Calu3 (cell line): ENCODE measurements around the gene OR3A2. TPM values are rescaled to one million over a fixed set of nuclear protein-coding genes. Genes with fewer than 3 reads are reported as not detected.

Experiments
- BruUV-seq: library from RNA; stranded (reverse); fragments of 400-500 nt; replicated peaks from 2 replicates; lab custom pipeline; 2021; lab: Mats Ljungman, UMichigan
- CTCF ChIA-PET: fragments of 300-600 bp; sonication (Branson Sonifier 250); formaldehyde crosslinking; loops from one replicate; lab custom pipeline; 2022; ENCODE audit warnings: antibody characterized with exemption; lab: Charles Lee
- DNase-seq: peaks from one replicate; pipeline ENCODE4 v3.0.0; 2022
- H3K27ac Mint-ChIP-seq: one replicate; pipeline ENCODE4 v1.8.0; 2022; ENCODE audit warnings: mixed read lengths; ENCODE audit not compliant: unreplicated experiment
- H3K27me3 Mint-ChIP-seq: one replicate; pipeline ENCODE4 v1.8.0; 2022; ENCODE audit warnings: mixed read lengths; ENCODE audit not compliant: unreplicated experiment
- H3K36me3 Mint-ChIP-seq: one replicate; pipeline ENCODE4 v1.8.0; 2022; ENCODE audit warnings: mild to moderate bottlenecking, moderate library complexity, mixed read lengths; ENCODE audit not compliant: insufficient read depth, unreplicated experiment
- H3K4me1 Mint-ChIP-seq: one replicate; pipeline ENCODE4 v1.8.0; 2022; ENCODE audit warnings: mild to moderate bottlenecking, low read depth, mixed read lengths; ENCODE audit not compliant: unreplicated experiment
- H3K4me3 Mint-ChIP-seq: one replicate; pipeline ENCODE4 v1.8.0; 2022; ENCODE audit warnings: mild to moderate bottlenecking, low read depth, moderate library complexity, mixed read lengths; ENCODE audit not compliant: unreplicated experiment
- H3K9me3 Mint-ChIP-seq: one replicate; pipeline ENCODE4 v1.8.0; 2022; ENCODE audit warnings: low read depth, mixed read lengths; ENCODE audit not compliant: unreplicated experiment
- intact Hi-C: fragments of 100-400 bp; cut with micrococcal nuclease; formaldehyde crosslinking; loops from one replicate; pipeline ENCODE4 v1.10.0; 2022; ENCODE audit not compliant: unreplicated experiment
- total RNA-seq: library from RNA; stranded (reverse); gene quantifications from 2 replicates; pipeline ENCODE4 v1.2.3, GENCODE V29; 2022
- TF ChIP-seq, protein P1 (sequence below): fragments of 200-600 bp; IDR thresholded peaks from one replicate; pipeline ENCODE4 v1.8.0; 2022; ENCODE audit warnings: antibody characterized with exemption; ENCODE audit not compliant: unreplicated experiment

OR3A2 gene
- total RNA-seq, 1 experiment from 2014 or later = not detected

DNA sequence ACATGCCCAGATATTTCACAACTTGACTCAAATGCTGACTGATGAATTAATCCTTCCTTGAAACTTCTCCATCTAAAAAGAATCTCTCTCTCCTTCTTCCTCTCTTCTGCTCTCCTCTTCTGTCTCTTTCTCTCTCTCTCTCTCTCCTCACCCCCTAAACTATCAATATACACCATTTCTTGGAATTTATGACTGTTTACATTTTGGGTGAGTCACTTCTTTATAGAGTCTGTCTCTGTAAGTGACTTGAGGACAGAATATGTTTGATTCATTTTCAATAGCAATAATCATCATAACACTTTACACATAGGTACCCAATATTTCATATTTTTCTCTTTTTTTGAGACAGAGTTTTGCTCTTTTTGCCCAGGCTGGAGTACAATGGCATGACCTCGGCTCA lies 103.2 kb downstream of the OR3A2 start:
- no peaks in the 10 kb centered on the region for H3K4me1 Mint-ChIP-seq
- H3K27ac Mint-ChIP-seq = no peak overlapping the region
- BruUV-seq = no TSS peak
- DNase-seq = no peak
- intact Hi-C loops = no loop called here
- H3K9me3 Mint-ChIP-seq = peaks cover 2% of the 10 kb centered on the region
- H3K36me3 Mint-ChIP-seq = no peaks in the 10 kb centered on the region
- CTCF ChIA-PET = no interaction called here
- peaks cover 20% of the 10 kb centered on the region for H3K27me3 Mint-ChIP-seq
- no peak overlapping the region for H3K4me3 Mint-ChIP-seq
- TF ChIP-seq, protein P1, sequence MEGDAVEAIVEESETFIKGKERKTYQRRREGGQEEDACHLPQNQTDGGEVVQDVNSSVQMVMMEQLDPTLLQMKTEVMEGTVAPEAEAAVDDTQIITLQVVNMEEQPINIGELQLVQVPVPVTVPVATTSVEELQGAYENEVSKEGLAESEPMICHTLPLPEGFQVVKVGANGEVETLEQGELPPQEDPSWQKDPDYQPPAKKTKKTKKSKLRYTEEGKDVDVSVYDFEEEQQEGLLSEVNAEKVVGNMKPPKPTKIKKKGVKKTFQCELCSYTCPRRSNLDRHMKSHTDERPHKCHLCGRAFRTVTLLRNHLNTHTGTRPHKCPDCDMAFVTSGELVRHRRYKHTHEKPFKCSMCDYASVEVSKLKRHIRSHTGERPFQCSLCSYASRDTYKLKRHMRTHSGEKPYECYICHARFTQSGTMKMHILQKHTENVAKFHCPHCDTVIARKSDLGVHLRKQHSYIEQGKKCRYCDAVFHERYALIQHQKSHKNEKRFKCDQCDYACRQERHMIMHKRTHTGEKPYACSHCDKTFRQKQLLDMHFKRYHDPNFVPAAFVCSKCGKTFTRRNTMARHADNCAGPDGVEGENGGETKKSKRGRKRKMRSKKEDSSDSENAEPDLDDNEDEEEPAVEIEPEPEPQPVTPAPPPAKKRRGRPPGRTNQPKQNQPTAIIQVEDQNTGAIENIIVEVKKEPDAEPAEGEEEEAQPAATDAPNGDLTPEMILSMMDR = no peak

- H3K27ac Mint-ChIP-seq = no peak overlapping the region
- no peaks in the 10 kb centered on the region for H3K36me3 Mint-ChIP-seq
- no peak overlapping the region for H3K4me3 Mint-ChIP-seq
- BruUV-seq = no TSS peak
- H3K4me1 Mint-ChIP-seq = no peaks in the 10 kb centered on the region
- DNase-seq = no peak
- intact Hi-C loops = no loop called here
- H3K27me3 Mint-ChIP-seq = peaks cover 12% of the 10 kb centered on the region
- TF ChIP-seq, protein P1 = no peak
- H3K9me3 Mint-ChIP-seq = peaks cover 8% of the 10 kb centered on the region
- CTCF ChIA-PET = no interaction called here
Observed at GRCh38 chr17:3276126-3276525, 110.0 kb downstream of the OR3A2 start.

GRCh38 chr17:3271072-3271848 lies 114.8 kb downstream of the OR3A2 start:
- Mint-ChIP-seq H3K36me3 (no peaks in the 10 kb centered on the region), H3K27ac (no peak overlapping the region), H3K9me3 (peaks cover 6% of the 10 kb centered on the region), H3K4me1 (no peaks in the 10 kb centered on the region), H3K27me3 (peaks cover 11% of the 10 kb centered on the region), H3K4me3 (no peak overlapping the region)
- TF ChIP-seq, protein P1 = no peak
- no peak for DNase-seq
- intact Hi-C loops = no loop called here
- BruUV-seq = no TSS peak
- CTCF ChIA-PET = no interaction called here

DNA sequence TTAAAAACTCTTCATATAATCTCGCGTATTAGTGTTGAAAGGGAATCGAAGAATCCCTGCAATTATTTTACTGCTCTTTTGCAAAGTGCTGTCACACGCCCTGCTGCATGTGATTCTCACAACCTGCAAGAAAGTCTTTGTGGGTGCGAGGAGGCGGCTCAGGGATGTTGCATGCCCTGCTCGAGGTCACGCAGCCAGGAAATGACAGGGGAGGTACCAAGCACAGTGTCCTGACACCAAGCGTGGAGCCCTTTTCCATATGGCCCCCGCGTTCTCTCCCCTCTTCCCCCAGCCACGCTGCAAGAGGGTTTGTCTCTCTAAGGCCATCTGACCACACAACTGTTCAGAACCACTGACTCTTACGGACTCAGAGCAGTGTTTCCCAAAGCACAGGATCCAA lies 125.5 kb downstream of the OR3A2 start:
- no peaks in the 10 kb centered on the region for H3K36me3 Mint-ChIP-seq
- no peaks in the 10 kb centered on the region for H3K4me1 Mint-ChIP-seq
- intact Hi-C loops = no loop called here
- H3K9me3 Mint-ChIP-seq = no peaks in the 10 kb centered on the region
- no TSS peak for BruUV-seq
- H3K4me3 Mint-ChIP-seq = no peak overlapping the region
- no peak overlapping the region for H3K27ac Mint-ChIP-seq
- CTCF ChIA-PET = no interaction called here
- TF ChIP-seq, protein P1 = no peak
- DNase-seq = no peak
- H3K27me3 Mint-ChIP-seq = peaks cover 64% of the 10 kb centered on the region
